Fibroblast of the aortic adventitia (primary cell): ENCODE results near the gene VIPR2. TPM values are rescaled to one million over a fixed set of nuclear protein-coding genes. Genes with fewer than 3 reads are reported as not detected.

Experiments used
- DNase-seq: peaks from one replicate; pipeline ENCODE4 v3.0.0-alpha.2; 2010; ENCODE audit warnings: low read depth
- H3K4me3 ChIP-seq: 2 replicates; pipeline ENCODE4 v1.5.1; 2011; ENCODE audit warnings: low read depth, mild to moderate bottlenecking, control low read depth, low read length, moderate library complexity
- CTCF ChIP-seq: IDR thresholded peaks from 2 replicates; pipeline ENCODE4 v1.5.1; 2011; ENCODE audit warnings: mild to moderate bottlenecking, low read length, control low read depth, inconsistent platforms; ENCODE audit not compliant: insufficient read depth
- total RNA-seq: library from RNA; depleted of rRNA; stranded (reverse); fragments of >200 nt; gene quantifications from 2 replicates; pipeline ENCODE4 v1.2.3, GENCODE V29; 2012; ENCODE audit warnings: low replicate concordance

Gene VIPR2
- total RNA-seq, 1 donor = not detected

GRCh38 chr7:159158125-159158887 is 13.6 kb upstream of the VIPR2 start:
- no peak for TF ChIP-seq CTCF
- no peak for DNase-seq
- H3K4me3 ChIP-seq = no peak overlapping the region

- TF ChIP-seq CTCF = no peak
- DNase-seq = no peak
Measured at GRCh38 chr7:159157714-159158113, 13.0 kb upstream of the VIPR2 start.

GRCh38 chr7:159156436-159157245 is 12.0 kb upstream of the VIPR2 start:
- no peak overlapping the region for H3K4me3 ChIP-seq
- no peak for DNase-seq
- TF ChIP-seq CTCF = no peak

More at GRCh38 chr7:159157714-159158113, 13.0 kb upstream of the VIPR2 start:
- H3K4me3 ChIP-seq = no peak overlapping the region

GRCh38 chr7:159155410-159155809 is 10.7 kb upstream of the VIPR2 start:
- H3K4me3 ChIP-seq = no peak overlapping the region
- TF ChIP-seq CTCF = no peak
- no peak for DNase-seq

GRCh38 chr7:159154243-159154642 is 9.6 kb upstream of the VIPR2 start:
- TF ChIP-seq CTCF = no peak
- DNase-seq = no peak
- H3K4me3 ChIP-seq = no peak overlapping the region

- DNase-seq = no peak
- no peak overlapping the region for H3K4me3 ChIP-seq
- no peak for TF ChIP-seq CTCF
Measured at GRCh38 chr7:159153511-159153910, 8.8 kb upstream of the VIPR2 start.
